Nasal cavity respiratory epithelium epithelial cell of viscerocranial mucosa (primary cell): ENCODE data around the gene CLDN4. TPM values are rescaled to one million over a fixed set of nuclear protein-coding genes. Genes with fewer than 3 reads are reported as not detected.

Experiments
- total RNA-seq: library from RNA; depleted of rRNA; stranded (reverse); fragments of >200 nt; gene quantifications from 2 replicates; pipeline ENCODE4 v1.2.3, GENCODE V29; 2014

The CLDN4 gene
- 44.1 and 64.8 TPM in 2 replicates for total RNA-seq

DNA sequence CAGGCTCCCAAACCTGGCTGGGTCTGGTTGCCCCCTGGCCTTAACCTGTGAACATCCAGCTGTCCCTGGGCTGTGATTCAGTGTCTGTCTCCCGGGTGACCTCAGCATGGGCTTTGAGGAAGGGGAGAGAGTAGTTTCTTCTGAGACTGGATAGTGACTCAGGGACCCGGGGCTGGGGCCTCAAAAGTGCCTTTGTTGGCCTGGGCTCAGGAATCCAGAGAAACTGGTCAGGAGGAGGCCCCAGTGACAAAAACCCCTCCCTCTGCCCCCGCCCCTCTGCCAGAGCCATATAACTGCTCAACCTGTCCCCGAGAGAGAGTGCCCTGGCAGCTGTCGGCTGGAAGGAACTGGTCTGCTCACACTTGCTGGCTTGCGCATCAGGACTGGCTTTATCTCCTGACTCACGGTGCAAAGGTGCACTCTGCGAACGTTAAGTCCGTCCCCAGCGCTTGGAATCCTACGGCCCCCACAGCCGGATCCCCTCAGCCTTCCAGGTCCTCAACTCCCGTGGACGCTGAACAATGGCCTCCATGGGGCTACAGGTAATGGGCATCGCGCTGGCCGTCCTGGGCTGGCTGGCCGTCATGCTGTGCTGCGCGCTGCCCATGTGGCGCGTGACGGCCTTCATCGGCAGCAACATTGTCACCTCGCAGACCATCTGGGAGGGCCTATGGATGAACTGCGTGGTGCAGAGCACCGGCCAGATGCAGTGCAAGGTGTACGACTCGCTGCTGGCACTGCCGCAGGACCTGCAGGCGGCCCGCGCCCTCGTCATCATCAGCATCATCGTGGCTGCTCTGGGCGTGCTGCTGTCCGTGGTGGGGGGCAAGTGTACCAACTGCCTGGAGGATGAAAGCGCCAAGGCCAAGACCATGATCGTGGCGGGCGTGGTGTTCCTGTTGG is at the start of gene CLDN4:
CLDN4 (plus strand) TSS at position 316 of the 903 bp plus-strand sequence; CDS start at position 522, 206 bp downstream.

DNA sequence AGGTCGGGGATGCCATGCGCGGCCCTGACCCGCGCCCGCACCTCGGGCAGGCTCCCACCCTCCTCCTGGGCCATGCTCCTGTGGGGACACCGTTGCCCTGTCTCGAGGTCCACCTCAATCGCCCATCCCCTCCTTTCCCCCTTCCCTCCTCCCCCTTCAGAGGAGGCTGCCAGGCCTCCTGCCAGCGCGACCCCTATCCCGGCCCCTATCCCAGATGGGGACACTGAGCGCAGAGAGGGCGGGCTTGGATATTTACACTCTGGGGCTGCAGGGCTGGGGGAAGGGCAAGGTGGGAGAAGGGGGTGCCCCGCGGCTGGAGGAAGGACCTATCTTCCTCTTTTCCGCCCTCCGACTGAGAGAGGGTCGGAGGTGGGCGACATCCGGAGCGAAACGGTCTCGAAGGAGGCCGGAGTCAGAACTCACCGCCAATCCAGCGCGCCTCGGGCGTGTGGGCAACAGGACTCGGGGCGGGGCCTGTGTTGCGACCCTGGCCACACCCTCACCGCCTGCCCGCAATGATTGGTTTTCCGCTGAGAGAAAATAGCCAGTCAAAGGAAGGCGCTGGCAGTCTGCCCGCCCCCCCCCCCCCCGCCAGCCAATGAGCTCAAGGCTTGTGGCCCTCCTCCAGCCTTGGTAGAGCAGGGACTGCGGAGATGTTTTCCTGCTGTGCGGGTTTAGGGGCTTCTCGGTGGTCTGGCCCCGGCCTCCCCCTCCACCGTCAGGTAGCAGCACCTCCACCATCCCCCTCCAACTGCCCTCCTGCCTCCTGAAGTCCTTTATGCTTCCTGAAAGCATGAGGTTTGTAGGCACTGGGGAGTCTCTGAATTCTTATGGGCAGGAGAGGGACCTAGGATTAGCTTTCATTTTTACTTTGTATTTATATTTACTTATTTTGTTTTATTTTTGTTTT is 11.5 kb downstream of the CLDN4 start, which contains the start of gene METTL27:
METTL27 (minus strand) TSS at position 450 of the 910 bp plus-strand sequence; CDS start at position 74, 376 bp downstream.

DNA sequence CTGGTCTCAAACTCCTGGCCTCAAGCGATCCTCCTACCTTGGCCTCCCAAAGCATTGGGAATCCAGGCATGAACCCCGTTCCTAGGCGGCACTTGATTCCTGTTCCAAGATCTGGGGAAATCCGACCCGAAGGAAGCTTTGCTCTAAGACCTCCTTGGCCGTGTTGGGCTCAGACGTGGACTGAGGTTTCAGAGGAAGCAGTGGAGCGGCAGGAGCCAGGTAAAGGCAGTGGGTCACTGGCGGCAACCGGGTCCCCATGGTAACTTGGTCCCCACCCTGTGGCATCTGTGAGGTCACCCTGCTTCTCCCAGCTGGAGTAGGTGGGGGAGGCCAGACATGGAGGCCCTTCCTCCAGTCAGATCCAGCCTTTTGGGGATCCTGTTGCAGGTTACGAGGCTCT is 30.1 kb downstream of the CLDN4 start, which contains the start of gene TMEM270:
TMEM270 (plus strand) TSS at position 301 of the 400 bp plus-strand sequence; CDS start at position 337, 36 bp downstream.

Other genes with a start within 250 kb of the CLDN4 start
- gene MLXIPL, start 206.5 kb upstream of the CLDN4 start, total RNA-seq, result 0.14 and 0.34 TPM in 2 replicates
- gene VPS37D, start 163.2 kb upstream of the CLDN4 start, total RNA-seq, result 1.0 and 1.3 TPM in 2 replicates
- gene DNAJC30, start 147.5 kb upstream of the CLDN4 start, total RNA-seq, result 1.0 and 1.6 TPM in 2 replicates
- gene BUD23, start 147.4 kb upstream of the CLDN4 start, total RNA-seq, result 43.3 and 81.0 TPM in 2 replicates
- 8.2 and 18.2 TPM in 2 replicates for gene STX1A, start 111.3 kb upstream of the CLDN4 start, total RNA-seq
- gene ABHD11, start 92.2 kb upstream of the CLDN4 start, total RNA-seq, result 5.1 and 9.8 TPM in 2 replicates
- gene CLDN3, start 60.7 kb upstream of the CLDN4 start, total RNA-seq, result not detected in 2 replicates
- 3.1 and 4.4 TPM in 2 replicates for gene METTL27, start 11.5 kb downstream of the CLDN4 start, total RNA-seq
- gene TMEM270, start 30.2 kb downstream of the CLDN4 start, total RNA-seq, result not detected in 2 replicates
- gene ELN, start 197.2 kb downstream of the CLDN4 start, total RNA-seq, result 0.14 TPM in 1 of 2 replicates, not detected in the other